HCT116 (cell line): ENCODE measurements around the gene TBRG4. TPM values are rescaled to one million over a fixed set of nuclear protein-coding genes. Genes with fewer than 3 reads are reported as not detected.

ENCODE experiments used
- ATAC-seq: fragments of 200-7000 bp; cut with Tn5 transposase; 2 replicates; pipeline ENCODE4 v1.9.1; 2020; ENCODE audit warnings: mild to moderate bottlenecking, moderate library complexity
- BruUV-seq: library from RNA; stranded (reverse); fragments of 400-500 nt; replicated peaks from 2 replicates; lab custom pipeline; 2021; lab: Mats Ljungman, UMichigan
- CTCF ChIA-PET: fragments of 300-600 bp; sonication (Branson Sonifier 250); formaldehyde crosslinking; loops from one replicate; lab custom pipeline; 2021; ENCODE audit warnings: antibody characterized with exemption; lab: Charles Lee
- POLR2A ChIA-PET: fragments of 300-600, 350-600 bp; sonication (Branson Sonifier 250); formaldehyde crosslinking; loops from one replicate; lab custom pipeline; 2021; ENCODE audit warnings: antibody characterized with exemption; lab: Charles Lee
- RAD21 ChIA-PET, 2 experiments: fragments of 300-600 bp; sonication (Branson Sonifier 250); formaldehyde crosslinking; loops; one replicate each; lab custom pipeline; 2023; ENCODE audit warnings: low total read pairs in 2 of 2; ENCODE audit not compliant: uncharacterized antibody in 2 of 2, unreplicated experiment in 2 of 2, low non-redundant PET in 1 of 2; lab: Charles Lee
- DNase-seq: peaks from one replicate; pipeline ENCODE4 v3.0.0-alpha.2; 2010; ENCODE audit warnings: low read depth, low spot score
- H2AFZ ChIP-seq: fragments of 200-600 bp; shearing (Covaris generic), sonication (generic); 2 replicates; pipeline ENCODE4 v1.6.1; 2017; ENCODE audit warnings: low read depth, mixed run types, mixed read lengths, antibody characterized with exemption, low read length; ENCODE audit not compliant: poor library complexity, severe bottlenecking
- H3K27ac ChIP-seq: 2 replicates; pipeline ENCODE4 v1.5.1; 2012; ENCODE audit warnings: low read depth, low read length
- H3K27me3 ChIP-seq: fragments of 200-600 bp; sonication (generic); 2 replicates; pipeline ENCODE4 v1.6.1; 2016; ENCODE audit warnings: mixed run types, low read length, mixed read lengths; ENCODE audit not compliant: insufficient read depth
- H3K36me3 ChIP-seq, 2 experiments: fragments of 200-500 bp in 1 of 2; fragments of 200-600 bp in 1 of 2; sonication (Bioruptor generic) in 1 of 2; sonication (generic) in 1 of 2; 2 replicates each; pipeline versions ENCODE4 v1.5.1 to v1.6.1; 2014 to 2016; ENCODE audit warnings: low read length in 2 of 2, inconsistent platforms in 1 of 2, mixed read lengths in 1 of 2, mixed run types in 1 of 2; ENCODE audit not compliant: insufficient read depth in 2 of 2, control insufficient read depth in 1 of 2
- H3K4me1 ChIP-seq, 2 experiments: fragments of 200-600 bp in 1 of 2; sonication (generic) in 1 of 2; 2 replicates each; pipeline versions ENCODE4 v1.5.1 to v1.6.1; 2012 to 2017; ENCODE audit warnings: low read length in 2 of 2, inconsistent platforms in 1 of 2, mild to moderate bottlenecking in 1 of 2, mixed read lengths in 1 of 2, mixed run types in 1 of 2, moderate library complexity in 1 of 2; ENCODE audit not compliant: insufficient read depth in 2 of 2, control insufficient read depth in 1 of 2
- H3K4me2 ChIP-seq: fragments of 200-600 bp; sonication (generic); 2 replicates; pipeline ENCODE4 v1.6.1; 2017; ENCODE audit warnings: mixed run types, low read length, mixed read lengths
- H3K4me3 ChIP-seq, 2 experiments: fragments of 200-600 bp in 1 of 2; sonication (generic) in 1 of 2; replicated peaks in 1 of 2; 2 replicates each; pipeline ENCODE4 v1.5.1; 2011 to 2016; ENCODE audit warnings: low read length in 2 of 2, control low read depth in 1 of 2, low read depth in 1 of 2, mild to moderate bottlenecking in 1 of 2, mixed read lengths in 1 of 2, mixed run types in 1 of 2
- H3K79me2 ChIP-seq: fragments of 200-600 bp; sonication (generic); 2 replicates; pipeline ENCODE4 v1.6.1; 2017; ENCODE audit warnings: mild to moderate bottlenecking, mixed run types, low read length, moderate library complexity, mixed read lengths; ENCODE audit not compliant: insufficient read depth
- H3K9ac ChIP-seq: fragments of 200-600 bp; sonication (generic); 2 replicates; pipeline ENCODE4 v1.6.1; 2016; ENCODE audit warnings: low read length, mixed read lengths
- H3K9me2 ChIP-seq: fragments of 200-600 bp; sonication (generic), shearing (Covaris generic); 2 replicates; pipeline ENCODE4 v1.6.1; 2017; ENCODE audit warnings: mixed run types, mild to moderate bottlenecking, moderate library complexity; ENCODE audit not compliant: insufficient read depth
- H3K9me3 ChIP-seq, 2 experiments: fragments of 200-500 bp in 1 of 2; fragments of 200-600 bp in 1 of 2; sonication (Bioruptor generic) in 1 of 2; sonication (generic) in 1 of 2; 2 replicates each; pipeline ENCODE4 v1.6.1; 2014 to 2017; ENCODE audit warnings: low read length in 2 of 2, mixed read lengths in 2 of 2, inconsistent platforms in 1 of 2, low read depth in 1 of 2, mild to moderate bottlenecking in 1 of 2, mixed run types in 1 of 2, moderate library complexity in 1 of 2; ENCODE audit not compliant: control insufficient read depth in 1 of 2, insufficient read depth in 1 of 2
- H4K20me1 ChIP-seq: fragments of 200-600 bp; sonication (generic), shearing (Covaris generic); 2 replicates; pipeline ENCODE4 v1.6.1; 2017; ENCODE audit warnings: mixed run types, mild to moderate bottlenecking, moderate library complexity; ENCODE audit not compliant: insufficient read depth
- ATF3 ChIP-seq: IDR thresholded peaks from 2 replicates; pipeline ENCODE4 v1.6.1; 2012
- CBX3 ChIP-seq: IDR thresholded peaks from 2 replicates; pipeline ENCODE4 v1.6.1; 2012; ENCODE audit warnings: low read depth
- CEBPB ChIP-seq: IDR thresholded peaks from 2 replicates; pipeline ENCODE4 v1.6.1; 2012; ENCODE audit warnings: low read depth
- ELF1 ChIP-seq: IDR thresholded peaks from 2 replicates; pipeline ENCODE4 v1.6.1; 2012; ENCODE audit warnings: low read depth, borderline replicate concordance
- EZH2 ChIP-seq: fragments of 200-600 bp; sonication (generic); IDR thresholded peaks from 2 replicates; pipeline ENCODE4 v1.6.1; 2017; ENCODE audit warnings: antibody characterized with exemption, mixed run types
- FOSL1 ChIP-seq: IDR thresholded peaks from 2 replicates; pipeline ENCODE4 v1.6.1; 2012; ENCODE audit warnings: low read depth
- JUND ChIP-seq: IDR thresholded peaks from 2 replicates; pipeline ENCODE4 v1.6.1; 2012
- MAX ChIP-seq: IDR thresholded peaks from 2 replicates; pipeline ENCODE4 v1.6.1; 2012
- POLR2A ChIP-seq: IDR thresholded peaks from 2 replicates; pipeline ENCODE4 v1.7.0; 2011; ENCODE audit warnings: borderline replicate concordance; ENCODE audit not compliant: insufficient read depth, insufficient read length; ENCODE audit errors: extremely low read depth
- REST ChIP-seq: IDR thresholded peaks from 2 replicates; pipeline ENCODE4 v1.6.1; 2012; ENCODE audit warnings: low read depth
- SIN3A ChIP-seq: IDR thresholded peaks from 2 replicates; pipeline ENCODE4 v1.6.1; 2012; ENCODE audit warnings: low read depth
- TCF7L2 ChIP-seq: IDR thresholded peaks from 2 replicates; pipeline ENCODE4 v1.7.0; 2011; ENCODE audit warnings: borderline replicate concordance, inconsistent platforms; ENCODE audit not compliant: insufficient read depth, insufficient read length; ENCODE audit errors: extremely low read depth
- ZBTB33 ChIP-seq: IDR thresholded peaks from 2 replicates; pipeline ENCODE4 v1.6.1; 2011; ENCODE audit warnings: mild to moderate bottlenecking, low read length, moderate library complexity; ENCODE audit not compliant: insufficient replicate concordance; ENCODE audit errors: extremely low read depth
- ZFX ChIP-seq: fragments of 450-650 bp; IDR thresholded peaks from 2 replicates; pipeline ENCODE4 v1.6.1; 2017
- intact Hi-C: fragments of 100-400 bp; cut with micrococcal nuclease; formaldehyde crosslinking; loops from 2 replicates; pipeline ENCODE4 v1.10.0; 2022
- total RNA-seq: library from RNA; stranded (reverse); gene quantifications from one replicate; pipeline ENCODE4 v1.2.1, GENCODE V29; 2021; ENCODE audit not compliant: unreplicated experiment

TBRG4 gene
- total RNA-seq, 1 experiment from 2014 or later, result 136 TPM

- TF ChIP-seq REST (no peak), ATF3 (no peak), ZFX (no peak), CBX3 (no peak), FOSL1 (no peak), MAX (no peak)
These were observed 36.8 kb downstream of the TBRG4 start (continued) for GRCh38 chr7:45074528-45075354.

DNA sequence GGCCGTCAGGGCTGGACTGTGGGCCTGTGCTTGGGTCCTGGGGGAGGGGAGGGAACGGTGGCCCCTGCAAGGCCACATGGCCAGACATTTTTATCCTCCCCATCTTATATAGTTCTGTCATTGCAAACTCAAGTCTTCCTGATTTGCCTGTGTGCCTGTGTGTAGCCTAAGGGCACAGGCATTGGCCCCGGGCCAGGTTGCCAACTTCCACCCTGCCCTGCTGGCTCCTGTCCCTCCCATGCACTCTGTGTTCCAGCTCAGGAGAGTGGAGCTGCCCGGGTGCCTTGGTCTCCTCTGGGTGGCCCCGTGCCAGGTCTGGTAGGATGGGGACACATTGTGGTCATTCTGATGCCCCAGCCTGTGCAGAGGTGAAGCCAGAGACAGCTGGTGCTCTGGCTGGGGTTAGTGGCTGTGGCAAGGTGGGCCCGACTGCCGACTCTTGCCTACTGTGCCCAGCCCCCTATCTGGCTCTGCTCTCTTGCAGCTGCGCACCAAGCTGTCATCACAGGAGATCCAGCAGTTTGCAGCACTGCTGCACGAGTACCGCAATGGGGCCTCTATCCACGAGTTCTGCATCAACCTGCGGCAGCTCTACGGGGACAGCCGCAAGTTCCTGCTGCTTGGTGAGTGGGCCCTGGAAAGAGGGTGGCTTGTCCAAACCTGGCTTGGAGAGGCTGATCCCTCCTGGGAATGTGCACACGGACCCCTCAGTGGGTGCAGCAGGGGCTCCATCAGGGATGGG is 37.5 kb downstream of the TBRG4 start:
- no peak overlapping the region for H2AFZ ChIP-seq
- no peak overlapping the region for H3K27ac ChIP-seq
- H3K4me2 ChIP-seq, result no peak overlapping the region
- no TSS peak for BruUV-seq
- H3K9me2 ChIP-seq, result no peaks in the 10 kb centered on the region
- H3K9ac ChIP-seq, result no peak overlapping the region
- peaks cover 1 to 4% of the 10 kb centered on the region in 2 experiments; a peak in 3 of 4 replicates for H3K4me1 ChIP-seq
- ATAC-seq, result no peak
- no peak overlapping the region for H3K4me3 ChIP-seq
- ChIA-PET POLR2A (no interaction called here), RAD21 (no interaction called here), CTCF (no interaction called here)
- no peaks in the 10 kb centered on the region for H3K36me3 ChIP-seq
- H4K20me1 ChIP-seq, result no peaks in the 10 kb centered on the region
- intact Hi-C loops, result no loop called here
- no peaks in the 10 kb centered on the region for H3K9me3 ChIP-seq
- H3K27me3 ChIP-seq, result no peaks in the 10 kb centered on the region
- no peaks in the 10 kb centered on the region for H3K79me2 ChIP-seq
- DNase-seq, result no peak
- no peak for TF ChIP-seq TCF7L2
- TF ChIP-seq CEBPB, result no peak
- no peak for TF ChIP-seq EZH2
- no peak for TF ChIP-seq FOSL1
- TF ChIP-seq ZFX, result no peak
- no peak for TF ChIP-seq ZBTB33
- no peak for TF ChIP-seq MAX
- no peak for TF ChIP-seq ELF1
- no peak for TF ChIP-seq JUND
- no peak for TF ChIP-seq SIN3A
- no peak for TF ChIP-seq CBX3
- TF ChIP-seq POLR2A, result no peak
